Breast epithelium (tissue), 3 donors: ENCODE data around the gene FLVCR1.
"Not testable (repeated sequence)": the region's sequence is repeated elsewhere in the genome, so short reads cannot be mapped to it uniquely, and the experiment has no call there.

ENCODE experiments used
- POLR2A ChIP-seq: fragments of 450-650 bp; IDR thresholded peaks from one replicate; pipeline ENCODE4 v1.6.1; 2016; ENCODE audit warnings: antibody characterized with exemption, mild to moderate bottlenecking, moderate library complexity
- TF ChIP-seq, protein P1 (sequence below), 3 donors: fragments of 450-650 bp; IDR thresholded peaks; one replicate each; pipeline ENCODE4 v1.5.1; 2016 to 2017; ENCODE audit warnings: antibody characterized with exemption in 3 of 3, mild to moderate bottlenecking in 3 of 3, moderate library complexity in 3 of 3

GRCh38 chr1:212910213-212910612 lies 52.1 kb downstream of the FLVCR1 start:
- TF ChIP-seq, protein P1, sequence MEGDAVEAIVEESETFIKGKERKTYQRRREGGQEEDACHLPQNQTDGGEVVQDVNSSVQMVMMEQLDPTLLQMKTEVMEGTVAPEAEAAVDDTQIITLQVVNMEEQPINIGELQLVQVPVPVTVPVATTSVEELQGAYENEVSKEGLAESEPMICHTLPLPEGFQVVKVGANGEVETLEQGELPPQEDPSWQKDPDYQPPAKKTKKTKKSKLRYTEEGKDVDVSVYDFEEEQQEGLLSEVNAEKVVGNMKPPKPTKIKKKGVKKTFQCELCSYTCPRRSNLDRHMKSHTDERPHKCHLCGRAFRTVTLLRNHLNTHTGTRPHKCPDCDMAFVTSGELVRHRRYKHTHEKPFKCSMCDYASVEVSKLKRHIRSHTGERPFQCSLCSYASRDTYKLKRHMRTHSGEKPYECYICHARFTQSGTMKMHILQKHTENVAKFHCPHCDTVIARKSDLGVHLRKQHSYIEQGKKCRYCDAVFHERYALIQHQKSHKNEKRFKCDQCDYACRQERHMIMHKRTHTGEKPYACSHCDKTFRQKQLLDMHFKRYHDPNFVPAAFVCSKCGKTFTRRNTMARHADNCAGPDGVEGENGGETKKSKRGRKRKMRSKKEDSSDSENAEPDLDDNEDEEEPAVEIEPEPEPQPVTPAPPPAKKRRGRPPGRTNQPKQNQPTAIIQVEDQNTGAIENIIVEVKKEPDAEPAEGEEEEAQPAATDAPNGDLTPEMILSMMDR (IDR thresholded peaks at IDR 0.05): not testable (repeated sequence)
- TF ChIP-seq POLR2A: not testable (repeated sequence)
